ENCODE measurements around the gene L3MBTL3. TPM values are rescaled to one million over a fixed set of nuclear protein-coding genes. Genes with fewer than 3 reads are reported as not detected.

Gene L3MBTL3
- total RNA-seq, 1 donor from 2014 or later = 6.3 TPM

DNA sequence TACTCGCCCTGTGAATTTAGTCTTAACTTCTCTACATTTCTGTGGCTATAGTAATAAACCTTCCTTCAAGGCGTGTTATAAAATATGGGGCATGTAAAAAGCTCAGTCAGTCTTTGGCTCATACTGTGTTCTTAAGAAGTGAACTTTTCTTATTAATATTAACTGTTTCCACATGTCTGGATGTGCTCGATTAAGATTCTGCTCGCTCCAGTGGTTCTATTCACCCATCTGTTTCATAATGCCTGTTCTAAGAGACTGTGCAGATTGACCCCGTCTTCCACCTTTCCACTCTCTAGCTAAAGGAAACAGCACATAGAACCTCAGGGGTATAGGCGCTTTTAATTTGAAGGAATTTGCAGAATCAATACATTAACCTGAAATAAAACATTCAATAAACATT lies 99.9 kb downstream of the L3MBTL3 start:
- H3K4me3 ChIP-seq (ENCODE audit: low read depth, low read length) = no peak overlapping the region
- DNase-seq (ENCODE audit: low read depth) = peak; percentile 67
- TF ChIP-seq, protein P1, sequence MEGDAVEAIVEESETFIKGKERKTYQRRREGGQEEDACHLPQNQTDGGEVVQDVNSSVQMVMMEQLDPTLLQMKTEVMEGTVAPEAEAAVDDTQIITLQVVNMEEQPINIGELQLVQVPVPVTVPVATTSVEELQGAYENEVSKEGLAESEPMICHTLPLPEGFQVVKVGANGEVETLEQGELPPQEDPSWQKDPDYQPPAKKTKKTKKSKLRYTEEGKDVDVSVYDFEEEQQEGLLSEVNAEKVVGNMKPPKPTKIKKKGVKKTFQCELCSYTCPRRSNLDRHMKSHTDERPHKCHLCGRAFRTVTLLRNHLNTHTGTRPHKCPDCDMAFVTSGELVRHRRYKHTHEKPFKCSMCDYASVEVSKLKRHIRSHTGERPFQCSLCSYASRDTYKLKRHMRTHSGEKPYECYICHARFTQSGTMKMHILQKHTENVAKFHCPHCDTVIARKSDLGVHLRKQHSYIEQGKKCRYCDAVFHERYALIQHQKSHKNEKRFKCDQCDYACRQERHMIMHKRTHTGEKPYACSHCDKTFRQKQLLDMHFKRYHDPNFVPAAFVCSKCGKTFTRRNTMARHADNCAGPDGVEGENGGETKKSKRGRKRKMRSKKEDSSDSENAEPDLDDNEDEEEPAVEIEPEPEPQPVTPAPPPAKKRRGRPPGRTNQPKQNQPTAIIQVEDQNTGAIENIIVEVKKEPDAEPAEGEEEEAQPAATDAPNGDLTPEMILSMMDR (conservative IDR thresholded peaks at IDR 0.05; ENCODE audit: low read depth, low read length) = no peak

DNA sequence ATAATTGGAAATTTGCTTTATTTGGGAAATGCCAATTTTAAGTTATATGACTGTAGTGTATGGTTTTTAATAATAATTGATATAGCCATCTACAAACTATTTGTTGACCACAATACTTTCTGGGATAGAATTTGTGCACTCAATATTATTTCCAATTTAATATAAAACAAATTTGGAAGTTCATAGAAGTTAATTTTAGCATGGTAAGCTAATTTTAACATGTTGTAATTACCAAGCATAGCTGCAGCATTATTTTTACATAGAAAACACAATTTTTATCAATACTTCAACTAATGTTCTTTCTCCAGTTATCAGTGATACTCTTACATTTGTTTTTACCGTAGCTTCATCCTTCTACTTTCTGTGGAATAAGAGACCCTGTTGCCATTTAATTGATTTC lies 100.8 kb downstream of the L3MBTL3 start:
- TF ChIP-seq, protein P1 (conservative IDR thresholded peaks at IDR 0.05; ENCODE audit: low read depth, low read length) = no peak
- no peak overlapping the region for H3K4me3 ChIP-seq (ENCODE audit: low read depth, low read length)
- DNase-seq (ENCODE audit: low read depth) = no peak

DNA sequence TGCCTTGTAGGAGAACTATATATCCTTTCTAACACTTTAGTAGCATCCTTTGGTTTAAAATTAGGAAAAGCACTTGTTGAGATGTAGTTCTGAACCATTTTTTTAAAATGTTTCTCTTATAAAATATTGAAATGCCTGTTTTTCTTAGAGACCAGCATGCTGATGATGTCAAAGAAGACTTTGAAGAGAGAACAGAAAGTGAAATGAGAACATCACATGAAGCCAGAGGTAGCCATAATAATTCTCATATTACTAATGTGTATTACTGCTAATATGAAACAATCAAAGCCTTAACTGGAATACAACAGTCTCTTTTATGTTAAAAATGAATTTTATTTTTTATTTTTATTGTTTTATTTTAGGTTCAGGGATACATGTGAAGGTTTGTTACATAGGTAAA lies 102.3 kb downstream of the L3MBTL3 start:
- TF ChIP-seq, protein P1 (conservative IDR thresholded peaks at IDR 0.05; ENCODE audit: low read depth, low read length) = no peak
- DNase-seq (ENCODE audit: low read depth) = no peak
- H3K4me3 ChIP-seq (ENCODE audit: low read depth, low read length) = no peak overlapping the region

DNA sequence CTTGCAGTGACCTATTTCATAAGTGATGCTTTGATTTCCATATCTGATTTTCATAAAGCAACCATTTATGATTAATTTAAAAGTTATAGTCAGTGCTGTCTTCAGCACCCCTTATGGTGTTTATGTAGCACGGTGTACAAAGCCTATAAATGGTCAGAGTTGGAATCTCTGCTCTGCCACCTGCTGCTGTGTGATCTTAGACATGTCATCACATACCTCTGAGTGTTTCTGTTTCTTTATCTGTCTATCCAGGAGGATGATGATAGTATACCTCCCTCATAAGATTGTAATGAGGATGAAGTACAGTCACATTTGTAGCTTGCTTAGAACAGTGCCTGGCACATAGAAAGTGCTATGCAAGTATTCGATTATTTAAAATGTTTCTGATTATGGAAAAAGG lies 103.9 kb downstream of the L3MBTL3 start:
- TF ChIP-seq, protein P1 (conservative IDR thresholded peaks at IDR 0.05; ENCODE audit: low read depth, low read length) = no peak
- no peak overlapping the region for H3K4me3 ChIP-seq (ENCODE audit: low read depth, low read length)
- no peak for DNase-seq (ENCODE audit: low read depth)

DNA sequence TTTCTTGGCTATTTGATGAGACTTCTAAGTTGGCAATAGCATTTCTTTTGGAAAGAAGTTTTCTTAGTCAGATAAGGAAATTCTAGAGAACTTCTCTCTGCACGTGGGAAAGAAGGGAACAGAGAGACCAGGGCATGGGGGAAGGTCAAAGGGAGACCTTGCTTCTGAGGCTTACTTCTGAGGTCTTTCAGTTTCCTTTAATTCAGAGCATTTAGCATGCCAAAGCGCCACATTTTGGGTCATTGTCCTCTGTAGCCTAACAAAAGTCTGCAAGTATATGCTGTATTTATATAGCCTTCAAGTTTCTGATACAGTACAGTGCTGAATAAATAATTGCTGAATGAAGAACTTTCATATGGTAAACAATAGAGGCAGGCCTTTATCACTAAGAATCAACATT lies 108.8 kb downstream of the L3MBTL3 start:
- no peak for DNase-seq (ENCODE audit: low read depth)
- TF ChIP-seq, protein P1 (conservative IDR thresholded peaks at IDR 0.05; ENCODE audit: low read depth, low read length) = no peak
- no peak overlapping the region for H3K4me3 ChIP-seq (ENCODE audit: low read depth, low read length)

DNA sequence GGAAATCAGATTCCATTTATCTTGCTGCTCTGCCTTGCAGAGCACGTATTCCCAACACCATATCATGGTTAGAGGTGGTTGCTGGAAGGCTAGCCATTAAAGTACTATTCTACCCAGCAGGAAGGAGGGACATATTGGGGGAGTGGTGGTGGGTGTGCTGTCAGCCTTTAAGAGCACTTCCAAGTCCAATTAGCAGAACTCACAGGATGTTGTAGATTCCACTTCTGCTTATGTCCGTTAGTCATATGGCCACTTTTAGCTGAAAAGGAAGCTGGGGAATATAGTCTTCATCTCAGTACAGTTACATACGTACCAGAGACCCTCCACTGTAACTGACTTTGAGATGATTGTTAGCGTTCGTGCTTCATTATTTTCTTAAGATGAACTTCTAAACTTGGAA lies 109.9 kb downstream of the L3MBTL3 start:
- no peak overlapping the region for H3K4me3 ChIP-seq (ENCODE audit: low read depth, low read length)
- TF ChIP-seq, protein P1 (conservative IDR thresholded peaks at IDR 0.05; ENCODE audit: low read depth, low read length) = no peak
- DNase-seq (ENCODE audit: low read depth) = no peak

DNA sequence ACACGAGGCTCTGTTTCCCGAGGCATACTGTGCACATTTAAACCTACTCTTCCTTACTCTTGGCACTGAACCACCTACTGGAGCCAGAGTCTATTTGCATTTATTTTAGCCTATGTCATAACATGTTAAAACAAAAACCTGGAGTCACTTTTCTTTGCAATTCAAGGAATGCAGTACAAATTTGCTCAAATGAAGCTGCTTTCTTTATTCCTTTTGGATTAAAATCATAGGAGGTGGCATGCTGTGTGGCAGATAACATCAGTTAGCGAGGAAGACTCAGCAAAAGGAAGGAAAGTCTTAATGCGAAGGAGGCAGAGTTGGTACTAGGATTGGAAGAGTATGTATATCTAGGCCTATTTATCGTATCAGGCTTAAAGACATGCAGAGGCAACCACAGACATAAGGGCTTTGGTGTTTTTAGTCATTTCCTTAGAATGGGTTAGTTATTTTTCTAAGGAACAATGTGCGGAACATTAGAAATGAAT lies 111.4 kb downstream of the L3MBTL3 start:
- TF ChIP-seq, protein P1 (conservative IDR thresholded peaks at IDR 0.05; ENCODE audit: low read depth, low read length) = no peak

More for the DNA sequence above, 111.4 kb downstream of the L3MBTL3 start:
- no peak for DNase-seq (ENCODE audit: low read depth)
- H3K4me3 ChIP-seq (ENCODE audit: low read depth, low read length) = no peak overlapping the region
